ENCODE measurements around the gene NGEF. TPM values are rescaled to one million over a fixed set of nuclear protein-coding genes. Genes with fewer than 3 reads are reported as not detected.

Gene NGEF
- total RNA-seq, 1 donor from 2014 or later: 0.16 TPM

GRCh38 chr2:232882085-232882484, 131.0 kb downstream of the NGEF start:
- Mint-ChIP-seq H3K9me3 (ENCODE audit: unreplicated experiment) (no peaks in the 10 kb centered on the region), H3K4me1 (ENCODE audit: low read depth, unreplicated experiment) (no peaks in the 10 kb centered on the region), H3K4me3 (ENCODE audit: unreplicated experiment) (no peak overlapping the region), H3K27me3 (ENCODE audit: low read depth, unreplicated experiment) (peaks cover 24% of the 10 kb centered on the region), H3K27ac (ENCODE audit: unreplicated experiment) (no peak overlapping the region), H3K36me3 (ENCODE audit: low read depth, unreplicated experiment) (peaks cover 4% of the 10 kb centered on the region)
- H2AFZ ChIP-seq (ENCODE audit: low read depth, low read length): no peak overlapping the region
- TF ChIP-seq EZH2 (IDR thresholded peaks at IDR 0.05; ENCODE audit: insufficient read depth, low read length) (no peak), CTCF (IDR thresholded peaks at IDR 0.05; ENCODE audit: insufficient read depth, low read depth, low read length) (no peak)
- H3K4me3 ChIP-seq (ENCODE audit: insufficient read depth, low read depth, low read length): no peak overlapping the region
- no peaks in the 10 kb centered on the region for H3K4me1 ChIP-seq (ENCODE audit: insufficient read depth, low read length)
- H3K79me2 ChIP-seq (ENCODE audit: insufficient read depth, low read length): no peaks in the 10 kb centered on the region
- no peak overlapping the region for H3K27ac ChIP-seq (ENCODE audit: low read depth, low read length)
- H3K27me3 ChIP-seq (ENCODE audit: insufficient read depth, low read length): no peaks in the 10 kb centered on the region
- no peaks in the 10 kb centered on the region for H3K9me3 ChIP-seq (ENCODE audit: insufficient read depth, low read depth, low read length)
- DNase-seq (ENCODE audit: low read depth): no peak
- no peak overlapping the region for H3K9ac ChIP-seq (ENCODE audit: low read length)
- no peak overlapping the region for H3K4me2 ChIP-seq (ENCODE audit: low read length)
- no peak for FAIRE-seq
- no peaks in the 10 kb centered on the region for H4K20me1 ChIP-seq (ENCODE audit: insufficient read depth, low read length)
- H3K36me3 ChIP-seq (ENCODE audit: insufficient read depth, low read length): no peaks in the 10 kb centered on the region

GRCh38 chr2:232880764-232881351, 132.2 kb downstream of the NGEF start:
- no peak for FAIRE-seq
- Histone ChIP-seq H3K9ac (ENCODE audit: low read length) (no peak overlapping the region), H3K9me3 (ENCODE audit: insufficient read depth, low read depth, low read length) (no peaks in the 10 kb centered on the region), H3K4me3 (ENCODE audit: insufficient read depth, low read depth, low read length) (no peak overlapping the region), H3K79me2 (ENCODE audit: insufficient read depth, low read length) (no peaks in the 10 kb centered on the region), H3K4me1 (ENCODE audit: insufficient read depth, low read length) (no peaks in the 10 kb centered on the region), H3K36me3 (ENCODE audit: insufficient read depth, low read length) (no peaks in the 10 kb centered on the region), H2AFZ (ENCODE audit: low read depth, low read length) (no peak overlapping the region), H4K20me1 (ENCODE audit: insufficient read depth, low read length) (no peaks in the 10 kb centered on the region), H3K4me2 (ENCODE audit: low read length) (no peak overlapping the region), H3K27ac (ENCODE audit: low read depth, low read length) (no peak overlapping the region), H3K27me3 (ENCODE audit: insufficient read depth, low read length) (no peaks in the 10 kb centered on the region)
- Mint-ChIP-seq H3K4me3 (ENCODE audit: unreplicated experiment) (no peak overlapping the region), H3K27me3 (ENCODE audit: low read depth, unreplicated experiment) (peaks cover 18% of the 10 kb centered on the region), H3K27ac (ENCODE audit: unreplicated experiment) (no peak overlapping the region), H3K9me3 (ENCODE audit: unreplicated experiment) (no peaks in the 10 kb centered on the region), H3K4me1 (ENCODE audit: low read depth, unreplicated experiment) (no peaks in the 10 kb centered on the region), H3K36me3 (ENCODE audit: low read depth, unreplicated experiment) (peaks cover 4% of the 10 kb centered on the region)
- no peak for DNase-seq (ENCODE audit: low read depth)
- TF ChIP-seq CTCF (IDR thresholded peaks at IDR 0.05; ENCODE audit: insufficient read depth, low read depth, low read length) (no peak), EZH2 (IDR thresholded peaks at IDR 0.05; ENCODE audit: insufficient read depth, low read length) (no peak)
